Measurements from ENCODE around the gene HPX. TPM values are rescaled to one million over a fixed set of nuclear protein-coding genes. Genes with fewer than 3 reads are reported as not detected.

HPX gene
- total and polyA plus RNA-seq, 2 of the 13 experiments (the other 11 are each of a cell fraction or from before 2014, with no cell fraction given): 9.2 to 57.4 TPM

- TF ChIP-seq ZNF318 (CRISPR knock-in tag; IDR thresholded peaks at IDR 0.05) (0 out of 2 replicates have a peak, but pooled peaks have one; percentile 14), NR2C2 (CRISPR knock-in tag; IDR thresholded peaks at IDR 0.05; ENCODE audit: borderline replicate concordance) (peak; percentile 89), HNRNPLL (IDR thresholded peaks at IDR 0.05; ENCODE audit: low read depth, low read length, poor library complexity, severe bottlenecking) (peak; percentile 71), CBX1 (IDR thresholded peaks at IDR 0.05; ENCODE audit: low read depth) (no peak), ZNF326 (CRISPR knock-in tag; IDR thresholded peaks at IDR 0.05; ENCODE audit: borderline replicate concordance) (no peak), DZIP1 (CRISPR knock-in tag; IDR thresholded peaks at IDR 0.05) (peak; percentile 83; the same call in 1 of the 2 replicates), IRF1 (CRISPR knock-in tag; IDR thresholded peaks at IDR 0.05; ENCODE audit: low read depth) (no peak), MYC (CRISPR knock-in tag; IDR thresholded peaks at IDR 0.05; ENCODE audit: borderline replicate concordance) (peak; percentile 65; the same call in 1 of the 2 replicates), YEATS4 (CRISPR knock-in tag; IDR thresholded peaks at IDR 0.05; ENCODE audit: borderline replicate concordance) (peak; percentile 28; the same call in 1 of the 2 replicates), GABPA (IDR thresholded peaks at IDR 0.05; ENCODE audit: low read depth, low read length) (peak; percentile 60), GABPA (CRISPR knock-in tag; IDR thresholded peaks at IDR 0.05; ENCODE audit: low read depth) (peak; percentile 81), TBX2 (CRISPR knock-in tag; IDR thresholded peaks at IDR 0.05; ENCODE audit: borderline replicate concordance) (peak; percentile 61; the same call in 1 of the 2 replicates), RELA (CRISPR knock-in tag; IDR thresholded peaks at IDR 0.05) (peak; percentile 83; the same call in 1 of the 2 replicates), ZBTB7B (CRISPR knock-in tag; IDR thresholded peaks at IDR 0.05) (0 out of 2 replicates have a peak, but pooled peaks have one; percentile 6), ZNF772 (CRISPR knock-in tag; IDR thresholded peaks at IDR 0.05) (peak; percentile 56), ZBTB8A (CRISPR knock-in tag; IDR thresholded peaks at IDR 0.05; ENCODE audit: borderline replicate concordance, low read depth) (peak; percentile 69; the same call in 1 of the 2 replicates), XBP1 (CRISPR knock-in tag; IDR thresholded peaks at IDR 0.05) (no peak)
These were observed 50.7 kb downstream of the HPX start, which contains the start of gene SMPD1 (continued) for GRCh38 chr11:6389905-6390717.

Data from HepG2 (cell line).